ENCODE results near the gene PCYT1B.

DNA sequence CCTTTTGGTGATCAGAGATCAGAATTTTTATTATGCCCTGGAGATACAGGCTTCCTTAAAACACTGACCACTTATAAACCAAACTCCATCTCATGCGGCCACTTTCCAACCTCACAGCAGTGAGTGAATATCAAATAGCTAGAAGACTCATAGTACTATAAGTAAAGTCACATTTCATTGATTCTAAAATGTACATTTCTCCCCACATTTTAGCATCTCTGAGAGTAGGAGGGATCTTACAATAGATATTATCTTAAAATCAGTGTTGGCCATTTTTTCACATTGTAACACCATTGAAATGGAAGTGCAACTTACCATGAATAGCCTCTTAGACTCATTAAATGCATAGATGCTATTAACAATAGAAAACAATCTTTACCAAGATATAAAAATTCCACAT, 17.4 kb downstream of the PCYT1B start:
- TF ChIP-seq CTCF (IDR thresholded peaks at IDR 0.05) (no peak), POLR2A (IDR thresholded peaks at IDR 0.05) (no peak), EP300 (IDR thresholded peaks at IDR 0.05) (no peak)
